Thyroid gland (tissue), 4 donors: Measurements from ENCODE around the gene BEAN1.

ENCODE experiments used
- CTCF ChIP-seq, 6 experiments: fragments of 200-600 bp in 3 of 6; fragments of 450-650 bp in 3 of 6; sonication (generic) in 3 of 6; IDR thresholded peaks; one replicate each; pipeline ENCODE4 v1.5.1; 2016 to 2019; ENCODE audit warnings: antibody characterized with exemption in 6 of 6, mild to moderate bottlenecking in 2 of 6, inconsistent platforms in 1 of 6, moderate library complexity in 1 of 6
- POLR2A ChIP-seq, 2 donors: fragments of 450-650 bp; IDR thresholded peaks; one replicate each; pipeline ENCODE4 v1.6.1; 2017; ENCODE audit warnings: antibody characterized with exemption in 2 of 2, mild to moderate bottlenecking in 2 of 2, moderate library complexity in 1 of 2

- TF ChIP-seq POLR2A (IDR thresholded peaks at IDR 0.05), result no peak
- no peak for TF ChIP-seq CTCF (IDR thresholded peaks at IDR 0.05)
Measured at GRCh38 chr16:66508248-66508913, 81.3 kb downstream of the BEAN1 start.
